ENCODE results near the gene SLC12A7. TPM values are rescaled to one million over a fixed set of nuclear protein-coding genes. Genes with fewer than 3 reads are reported as not detected.

The SLC12A7 gene
- total RNA-seq, 2 donors from 2014 or later: 27.6 to 138 TPM

GRCh38 chr5:1142886-1143669, 31.2 kb upstream of the SLC12A7 start:
- H3K27ac ChIP-seq: no peak overlapping the region
- H3K4me1 ChIP-seq (replicated peaks): peaks cover 3% of the 10 kb centered on the region
- DNase-seq (ENCODE audit: low spot score): no peak
- WGBS: 92% methylated on average over 34 of the region's 34 CpGs
- TF ChIP-seq POLR2A (IDR thresholded peaks at IDR 0.05): no peak
- TF ChIP-seq CTCF (IDR thresholded peaks at IDR 0.05): no peak
- TF ChIP-seq POLR2AphosphoS5 (IDR thresholded peaks at IDR 0.05): no peak
- H3K36me3 ChIP-seq: no peaks in the 10 kb centered on the region
- H3K9me3 ChIP-seq: no peaks in the 10 kb centered on the region
- no peaks in the 10 kb centered on the region for H3K27me3 ChIP-seq (replicated peaks; ENCODE audit: insufficient read depth)
- intact Hi-C loops (cut with DNase I): loop anchor here (5.0 kb wide), 1 partner anchor 221 kb away; no protein-coding TSS in a partner anchor
- H3K4me3 ChIP-seq: no peak overlapping the region

GRCh38 chr5:1141834-1142233, 30.0 kb upstream of the SLC12A7 start:
- Histone ChIP-seq H3K9me3 (no peaks in the 10 kb centered on the region), H3K27me3 (replicated peaks; ENCODE audit: insufficient read depth) (no peaks in the 10 kb centered on the region), H3K4me3 (no peak overlapping the region), H3K4me1 (replicated peaks) (peaks cover 3% of the 10 kb centered on the region), H3K36me3 (no peaks in the 10 kb centered on the region), H3K27ac (no peak overlapping the region)
- WGBS: 65% methylated on average over 6 of the region's 6 CpGs
- TF ChIP-seq CTCF (IDR thresholded peaks at IDR 0.05): no peak
- no peak for TF ChIP-seq POLR2A (IDR thresholded peaks at IDR 0.05)
- TF ChIP-seq POLR2AphosphoS5 (IDR thresholded peaks at IDR 0.05): no peak
- intact Hi-C loops (cut with DNase I): loop anchor here (5.0 kb wide), 1 partner anchor 220 kb away; no protein-coding TSS in a partner anchor
- no peak for DNase-seq (ENCODE audit: low spot score)

- Histone ChIP-seq H3K27ac (no peak overlapping the region), H3K4me1 (replicated peaks) (peaks cover 3% of the 10 kb centered on the region), H3K36me3 (no peaks in the 10 kb centered on the region), H3K27me3 (replicated peaks; ENCODE audit: insufficient read depth) (no peaks in the 10 kb centered on the region), H3K4me3 (no peak overlapping the region), H3K9me3 (no peaks in the 10 kb centered on the region)
- intact Hi-C loops (cut with DNase I): loop anchor here (5.0 kb wide), 1 partner anchor 219 kb away; no protein-coding TSS in a partner anchor
- WGBS: 70% methylated on average over 15 of the region's 15 CpGs
- TF ChIP-seq POLR2AphosphoS5 (IDR thresholded peaks at IDR 0.05): no peak
- no peak for TF ChIP-seq POLR2A (IDR thresholded peaks at IDR 0.05)
- no peak for TF ChIP-seq CTCF (IDR thresholded peaks at IDR 0.05)
- DNase-seq (ENCODE audit: low spot score): no peak
These were observed 28.9 kb upstream of the SLC12A7 start for GRCh38 chr5:1140818-1141189.

- no peaks in the 10 kb centered on the region for H3K27me3 ChIP-seq (replicated peaks; ENCODE audit: insufficient read depth)
- no peak for TF ChIP-seq POLR2A (IDR thresholded peaks at IDR 0.05)
- TF ChIP-seq CTCF (IDR thresholded peaks at IDR 0.05): peak; percentile 73 to 96 (median 91)
- peak; percentile 47 for TF ChIP-seq POLR2AphosphoS5 (IDR thresholded peaks at IDR 0.05)
- peak; percentile 81 for DNase-seq (ENCODE audit: low spot score)
- no peak overlapping the region for H3K27ac ChIP-seq
- no peaks in the 10 kb centered on the region for H3K9me3 ChIP-seq
- H3K4me3 ChIP-seq: no peak overlapping the region
- intact Hi-C loops (cut with DNase I): loop anchor here (5.0 kb wide), 1 partner anchor 218 kb away; no protein-coding TSS in a partner anchor
- WGBS: 20% methylated on average over 23 of the region's 23 CpGs
- no peaks in the 10 kb centered on the region for H3K36me3 ChIP-seq
- H3K4me1 ChIP-seq (replicated peaks): peaks cover 3% of the 10 kb centered on the region
These were observed 28.4 kb upstream of the SLC12A7 start for GRCh38 chr5:1140171-1140817.
